ENCODE measurements around the gene DDX39A.

- TF ChIP-seq, protein P1, sequence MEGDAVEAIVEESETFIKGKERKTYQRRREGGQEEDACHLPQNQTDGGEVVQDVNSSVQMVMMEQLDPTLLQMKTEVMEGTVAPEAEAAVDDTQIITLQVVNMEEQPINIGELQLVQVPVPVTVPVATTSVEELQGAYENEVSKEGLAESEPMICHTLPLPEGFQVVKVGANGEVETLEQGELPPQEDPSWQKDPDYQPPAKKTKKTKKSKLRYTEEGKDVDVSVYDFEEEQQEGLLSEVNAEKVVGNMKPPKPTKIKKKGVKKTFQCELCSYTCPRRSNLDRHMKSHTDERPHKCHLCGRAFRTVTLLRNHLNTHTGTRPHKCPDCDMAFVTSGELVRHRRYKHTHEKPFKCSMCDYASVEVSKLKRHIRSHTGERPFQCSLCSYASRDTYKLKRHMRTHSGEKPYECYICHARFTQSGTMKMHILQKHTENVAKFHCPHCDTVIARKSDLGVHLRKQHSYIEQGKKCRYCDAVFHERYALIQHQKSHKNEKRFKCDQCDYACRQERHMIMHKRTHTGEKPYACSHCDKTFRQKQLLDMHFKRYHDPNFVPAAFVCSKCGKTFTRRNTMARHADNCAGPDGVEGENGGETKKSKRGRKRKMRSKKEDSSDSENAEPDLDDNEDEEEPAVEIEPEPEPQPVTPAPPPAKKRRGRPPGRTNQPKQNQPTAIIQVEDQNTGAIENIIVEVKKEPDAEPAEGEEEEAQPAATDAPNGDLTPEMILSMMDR (IDR thresholded peaks at IDR 0.05): no peak
- TF ChIP-seq POLR2A (IDR thresholded peaks at IDR 0.05): no peak
Observed at GRCh38 chr19:14394167-14394566, 25.0 kb downstream of the DDX39A start.

Measured in heart left ventricle (tissue), 13 donors.